ENCODE results near the gene C1GALT1. TPM values are rescaled to one million over a fixed set of nuclear protein-coding genes. Genes with fewer than 3 reads are reported as not detected.

Gene C1GALT1
- total RNA-seq, 1 donor from 2014 or later, result 63.4 TPM

DNA sequence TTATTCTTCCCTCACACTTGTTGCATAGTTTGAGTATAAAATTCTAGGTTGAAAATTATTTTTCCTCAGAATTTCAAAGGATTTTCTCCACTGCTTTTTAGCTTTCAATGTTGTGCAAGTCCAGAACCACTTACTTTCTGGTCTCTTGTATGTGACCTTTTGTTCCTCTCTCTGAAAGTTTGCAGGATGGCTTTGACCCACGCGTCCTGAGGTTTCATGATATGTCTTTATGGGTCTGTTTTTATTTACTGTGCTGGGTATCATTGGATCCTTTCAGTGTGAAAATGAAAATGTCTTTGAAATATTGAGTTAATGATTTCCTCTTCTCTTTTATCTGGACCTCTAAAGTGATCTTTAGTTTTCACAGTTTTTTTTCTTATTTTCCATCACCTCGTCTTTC is 38.5 kb downstream of the C1GALT1 start:
- no peaks in the 10 kb centered on the region for H3K27me3 Mint-ChIP-seq
- peaks cover 14% of the 10 kb centered on the region for H3K4me1 Mint-ChIP-seq (ENCODE audit: low read depth)
- H3K36me3 Mint-ChIP-seq (ENCODE audit: insufficient read depth), result peaks cover 47% of the 10 kb centered on the region
- peaks cover 12% of the 10 kb centered on the region for H3K9me3 Mint-ChIP-seq (ENCODE audit: low read depth)
- no peak for DNase-seq (ENCODE audit: low spot score, unreplicated experiment)
- H3K4me3 Mint-ChIP-seq (ENCODE audit: low read depth), result no peak overlapping the region
- TF ChIP-seq CTCF (IDR thresholded peaks at IDR 0.05; ENCODE audit: unreplicated experiment), result no peak
- no peak overlapping the region for H3K27ac Mint-ChIP-seq

- Mint-ChIP-seq H3K36me3 (ENCODE audit: insufficient read depth) (peaks cover 45% of the 10 kb centered on the region), H3K27ac (no peak overlapping the region), H3K9me3 (ENCODE audit: low read depth) (peaks cover 12% of the 10 kb centered on the region), H3K4me3 (ENCODE audit: low read depth) (no peak overlapping the region), H3K27me3 (no peaks in the 10 kb centered on the region), H3K4me1 (ENCODE audit: low read depth) (peaks cover 14% of the 10 kb centered on the region)
- no peak for TF ChIP-seq CTCF (IDR thresholded peaks at IDR 0.05; ENCODE audit: unreplicated experiment)
- DNase-seq (ENCODE audit: low spot score, unreplicated experiment), result no peak
These were observed 39.3 kb downstream of the C1GALT1 start for GRCh38 chr7:7221599-7222038.

- Mint-ChIP-seq H3K4me3 (ENCODE audit: low read depth) (no peak overlapping the region), H3K9me3 (ENCODE audit: low read depth) (peaks cover 12% of the 10 kb centered on the region), H3K27me3 (no peaks in the 10 kb centered on the region), H3K27ac (no peak overlapping the region), H3K4me1 (ENCODE audit: low read depth) (peaks cover 14% of the 10 kb centered on the region), H3K36me3 (ENCODE audit: insufficient read depth) (peaks cover 34% of the 10 kb centered on the region)
- DNase-seq (ENCODE audit: low spot score, unreplicated experiment), result no peak
- no peak for TF ChIP-seq CTCF (IDR thresholded peaks at IDR 0.05; ENCODE audit: unreplicated experiment)
These were observed 40.9 kb downstream of the C1GALT1 start for GRCh38 chr7:7223250-7223649.

DNA sequence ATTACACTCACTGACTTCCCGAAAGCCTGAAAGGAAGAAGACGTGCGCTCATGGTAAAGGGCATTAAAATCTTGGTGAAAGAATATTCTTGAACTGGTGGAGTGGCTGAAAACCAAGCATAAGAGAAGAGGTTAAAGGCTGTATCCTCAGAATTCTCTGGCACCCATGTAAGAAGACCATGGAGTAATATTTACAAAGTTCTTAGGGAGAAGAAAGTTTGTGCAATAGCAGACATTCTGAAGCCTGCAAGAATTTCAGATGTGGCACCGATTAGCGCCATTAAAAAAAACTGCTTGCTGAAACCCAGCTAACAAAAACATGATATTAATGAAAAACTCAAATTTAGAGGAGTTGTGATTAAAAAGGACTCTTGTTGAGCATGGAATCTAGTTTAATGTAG is 44.1 kb downstream of the C1GALT1 start:
- Mint-ChIP-seq H3K36me3 (ENCODE audit: insufficient read depth) (peaks cover 36% of the 10 kb centered on the region), H3K4me1 (ENCODE audit: low read depth) (peaks cover 7% of the 10 kb centered on the region), H3K27ac (no peak overlapping the region), H3K9me3 (ENCODE audit: low read depth) (peaks cover 22% of the 10 kb centered on the region), H3K4me3 (ENCODE audit: low read depth) (no peak overlapping the region), H3K27me3 (no peaks in the 10 kb centered on the region)
- no peak for DNase-seq (ENCODE audit: low spot score, unreplicated experiment)
- TF ChIP-seq CTCF (IDR thresholded peaks at IDR 0.05; ENCODE audit: unreplicated experiment), result no peak

DNA sequence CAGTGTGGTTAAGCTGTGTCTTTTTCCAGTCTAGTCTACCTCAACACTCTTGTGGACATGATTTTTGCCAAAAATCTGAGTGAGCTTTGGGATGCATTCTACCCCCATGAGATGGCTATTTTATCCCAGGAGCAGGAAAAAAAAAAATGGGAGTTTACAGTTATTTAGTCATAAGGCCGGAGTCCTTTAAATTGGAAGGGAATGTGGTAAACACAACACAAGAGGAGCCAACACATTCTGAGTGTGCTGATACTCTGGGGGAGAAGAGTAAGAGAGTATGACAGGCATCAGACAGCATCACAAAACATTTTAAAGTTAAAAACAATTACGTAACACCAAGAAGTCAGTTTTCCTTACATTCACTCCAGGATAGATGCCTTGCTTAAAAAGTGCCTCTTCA is 46.1 kb downstream of the C1GALT1 start:
- peaks cover 45% of the 10 kb centered on the region for H3K36me3 Mint-ChIP-seq (ENCODE audit: insufficient read depth)

More for the DNA sequence above, 46.1 kb downstream of the C1GALT1 start:
- TF ChIP-seq CTCF (IDR thresholded peaks at IDR 0.05; ENCODE audit: unreplicated experiment), result no peak
- H3K9me3 Mint-ChIP-seq (ENCODE audit: low read depth), result peaks cover 28% of the 10 kb centered on the region
- H3K4me3 Mint-ChIP-seq (ENCODE audit: low read depth), result no peak overlapping the region
- no peaks in the 10 kb centered on the region for H3K27me3 Mint-ChIP-seq
- H3K4me1 Mint-ChIP-seq (ENCODE audit: low read depth), result peaks cover 5% of the 10 kb centered on the region
- no peak for DNase-seq (ENCODE audit: low spot score, unreplicated experiment)
- H3K27ac Mint-ChIP-seq, result no peak overlapping the region
